Activated CD8-positive, alpha-beta memory T cell treated with anti-CD3 and anti-CD28 coated beads, Interleukin-2, amount 50 U/mL, for 24 hours (primary cell): ENCODE data around the gene OLFM1.
"Not testable (repeated sequence)": the region's sequence is repeated elsewhere in the genome, so short reads cannot be mapped to it uniquely, and the experiment has no call there.

Experiments used
- DNase-seq: peaks from one replicate; pipeline ENCODE4 v3.0.0-alpha.2; 2020; ENCODE audit errors: extremely low read depth

Gene OLFM1

GRCh38 chr9:135134268-135135022, 47.0 kb downstream of the OLFM1 start:
- no peak for DNase-seq

- DNase-seq = no peak
Observed at GRCh38 chr9:135135171-135135928, 47.9 kb downstream of the OLFM1 start.

GRCh38 chr9:135135929-135136315, 48.5 kb downstream of the OLFM1 start:
- DNase-seq = no peak

- DNase-seq = no peak
Observed at GRCh38 chr9:135136481-135136880, 49.0 kb downstream of the OLFM1 start.

GRCh38 chr9:135136991-135137832, 49.7 kb downstream of the OLFM1 start:
- no peak for DNase-seq

- DNase-seq = no peak
Observed at GRCh38 chr9:135138078-135138855, 50.8 kb downstream of the OLFM1 start.

GRCh38 chr9:135139366-135139959, 52.0 kb downstream of the OLFM1 start:
- no peak for DNase-seq

- DNase-seq = no peak
Observed at GRCh38 chr9:135141183-135141774, 53.8 kb downstream of the OLFM1 start.

- no peak for DNase-seq
Observed at GRCh38 chr9:135144581-135145170, 57.2 kb downstream of the OLFM1 start.

GRCh38 chr9:135145312-135145711, 57.8 kb downstream of the OLFM1 start:
- no peak for DNase-seq

GRCh38 chr9:135146241-135146640, 58.8 kb downstream of the OLFM1 start:
- no peak for DNase-seq

- no peak for DNase-seq
Observed at GRCh38 chr9:135146766-135147473, 59.5 kb downstream of the OLFM1 start.

- no peak for DNase-seq
Observed at GRCh38 chr9:135147474-135147805, 60.0 kb downstream of the OLFM1 start.

GRCh38 chr9:135147938-135148337, 60.5 kb downstream of the OLFM1 start:
- no peak for DNase-seq

GRCh38 chr9:135148386-135148785, 60.9 kb downstream of the OLFM1 start:
- no peak for DNase-seq

- DNase-seq = not testable (repeated sequence)
Observed at GRCh38 chr9:135149901-135150300, 62.4 kb downstream of the OLFM1 start.

- no peak for DNase-seq
Observed at GRCh38 chr9:135150981-135151380, 63.5 kb downstream of the OLFM1 start.

- no peak for DNase-seq
Observed at GRCh38 chr9:135151757-135152613, 64.5 kb downstream of the OLFM1 start.
